K562 (cell line): ENCODE data around the gene MBP. TPM values are rescaled to one million over a fixed set of nuclear protein-coding genes. Genes with fewer than 3 reads are reported as not detected.
"Not testable (repeated sequence)": the region's sequence is repeated elsewhere in the genome, so short reads cannot be mapped to it uniquely, and the experiment has no call there.

Source experiments
- ATAC-seq: fragments of 200-7000 bp; cut with Tn5 transposase; 3 replicates; pipeline ENCODE4 v1.9.1; 2020; ENCODE audit warnings: moderate library complexity
- BruUV-seq: library from RNA; stranded (reverse); fragments of 400-500 nt; replicated peaks from 2 replicates; lab custom pipeline; 2021; lab: Mats Ljungman, UMichigan
- CTCF ChIA-PET: fragments of 300-600 bp; formaldehyde crosslinking; extraction: SDS; loops from one replicate; lab custom pipeline; 2021; ENCODE audit warnings: low intra/inter-chr PET ratio; lab: Yijun Ruan, JAX
- POLR2A ChIA-PET: fragments of 300-600, 350-650 bp; sonication (Branson Sonifier 250); formaldehyde crosslinking; extraction: SDS; loops from one replicate; lab custom pipeline; 2021; ENCODE audit warnings: antibody characterized with exemption, inconsistent platforms; lab: Yijun Ruan, JAX
- DNase-seq, 4 experiments: peaks; one replicate each; pipeline versions ENCODE4 v3.0.0 to v3.0.0-alpha.2; 2011 to 2018; ENCODE audit warnings: low spot score in 3 of 4, mixed read lengths in 3 of 4; ENCODE audit errors: extremely low read depth in 1 of 4
- FAIRE-seq: peaks from 2 replicates; lab custom pipeline; 2011; peaks lifted over from hg19 to GRCh38; lab: Jason Lieb, UNC
- H2AFZ ChIP-seq: 2 replicates; pipeline ENCODE4 v1.6.0; 2011; ENCODE audit warnings: low read depth, low read length, control low read depth, inconsistent platforms
- H3K27ac ChIP-seq: fragments of 200-600 bp; 3 replicates; pipeline ENCODE4 v1.8.0; 2011; ENCODE audit warnings: low read depth, mild to moderate bottlenecking, control low read depth, inconsistent platforms, low read length, moderate library complexity, mixed read lengths; ENCODE audit errors: extremely low read depth
- H3K27me3 ChIP-seq, 2 experiments: fragments of 300-600 bp in 1 of 2; 2 replicates in 1 of 2; 3 replicates in 1 of 2; pipeline versions ENCODE4 v1.6.0 to v1.8.0; 2011; ENCODE audit warnings: inconsistent platforms in 2 of 2, low read length in 2 of 2, mild to moderate bottlenecking in 1 of 2, mixed read lengths in 1 of 2, moderate library complexity in 1 of 2; ENCODE audit not compliant: control insufficient read depth in 2 of 2, insufficient read depth in 2 of 2
- H3K36me3 ChIP-seq: fragments of 300-600 bp; 3 replicates; pipeline ENCODE4 v1.8.0; 2011; ENCODE audit warnings: mild to moderate bottlenecking, low read length, inconsistent platforms; ENCODE audit not compliant: control insufficient read depth, insufficient read depth
- H3K4me1 ChIP-seq, 2 experiments: fragments of 200-600 bp in 1 of 2; replicated peaks in 1 of 2; 2 replicates in 1 of 2; 3 replicates in 1 of 2; pipeline versions ENCODE4 v1.5.1 to v1.8.0; 2011; ENCODE audit warnings: inconsistent platforms in 2 of 2, low read length in 2 of 2, mild to moderate bottlenecking in 1 of 2, mixed read lengths in 1 of 2, moderate library complexity in 1 of 2; ENCODE audit not compliant: control insufficient read depth in 2 of 2, insufficient read depth in 2 of 2
- H3K4me2 ChIP-seq: 2 replicates; pipeline ENCODE4 v1.6.1; 2011; ENCODE audit warnings: low read length, control low read depth, inconsistent platforms, mixed read lengths; ENCODE audit not compliant: insufficient read depth
- H3K4me3 ChIP-seq: fragments of 200-600 bp; sonication (generic), shearing (Covaris generic); 2 replicates; pipeline ENCODE4 v1.5.1; 2016; ENCODE audit warnings: control low read depth, inconsistent platforms
- H3K79me2 ChIP-seq: fragments of 200-600 bp; 3 replicates; pipeline ENCODE4 v1.8.0; 2011; ENCODE audit warnings: low read length, inconsistent platforms; ENCODE audit not compliant: control insufficient read depth, insufficient read depth
- H3K9ac ChIP-seq, 2 experiments: 2 replicates each; pipeline versions ENCODE4 v1.6.0 to v1.6.1; 2011; ENCODE audit warnings: low read depth in 2 of 2, low read length in 2 of 2, control low read depth in 1 of 2, inconsistent platforms in 1 of 2, mild to moderate bottlenecking in 1 of 2, mixed read lengths in 1 of 2; ENCODE audit not compliant: insufficient read depth in 1 of 2
- H3K9me1 ChIP-seq: one replicate; pipeline ENCODE4 v1.6.0; 2011; ENCODE audit warnings: inconsistent platforms, mild to moderate bottlenecking, low read length, moderate library complexity; ENCODE audit not compliant: control insufficient read depth, insufficient read depth
- H3K9me3 ChIP-seq: replicated peaks from 2 replicates; pipeline ENCODE4 v1.5.1; 2011; ENCODE audit warnings: low read depth, low read length, inconsistent platforms; ENCODE audit not compliant: control insufficient read depth, insufficient read depth
- H4K20me1 ChIP-seq: replicated peaks from 2 replicates; pipeline ENCODE4 v1.6.1; 2011; ENCODE audit warnings: low read length, inconsistent platforms, mixed read lengths; ENCODE audit not compliant: control insufficient read depth, insufficient read depth
- BCOR ChIP-seq: fragments of 450-650 bp; IDR thresholded peaks from 2 replicates; pipeline ENCODE4 v1.6.1; 2016
- E2F4 ChIP-seq: sonication (generic); formaldehyde crosslinking; IDR thresholded peaks from 2 replicates; pipeline ENCODE4 v1.8.0; 2022; ENCODE audit warnings: mild to moderate bottlenecking, low read depth, missing genetic modification reagents
- HDAC1 ChIP-seq, 2 experiments: fragments of 450-650 bp; IDR thresholded peaks; 2 replicates each; pipeline ENCODE4 v1.6.1; 2016 to 2017; ENCODE audit warnings: inconsistent platforms in 1 of 2, mild to moderate bottlenecking in 1 of 2, moderate library complexity in 1 of 2
- WGBS: fragments of 100-300 bp; shearing (Covaris generic); methylation state at CpG from one replicate; pipeline ENCODE4 v1.1.6; 2016; ENCODE audit warnings: low coverage, mixed read lengths; ENCODE audit not compliant: insufficient coverage; ENCODE audit errors: missing lambda C conversion rate; 5-methylcytosine and 5-hydroxymethylcytosine counted together
- in situ Hi-C: fragments of 300-500 bp; cut with MboI; formaldehyde crosslinking; loops from 4 replicates; pipeline ENCODE4 v1.15.0; 2018; ENCODE audit warnings: inconsistent platforms, mixed read lengths
- intact Hi-C: fragments of 100-400 bp; cut with micrococcal nuclease; formaldehyde crosslinking; loops from 2 replicates; pipeline ENCODE4 v1.14.2; 2022
- polyA plus RNA-seq, 8 experiments: library from polyadenylated mRNA; depleted of rRNA in 4 of 8; stranded (reverse) in 5 of 8; unstranded in 3 of 8; fragments of >200 nt; fragmentation: Nextera tagmentation in 2 of 8; fragmentation: Illumina TruSeq in 1 of 8; extraction: Ambion mirVana in 2 of 8; extraction: Trizol in 1 of 8; gene quantifications; 2 replicates each; pipeline versions ENCODE4 v1.2.1 to v1.2.3, GENCODE V29; 2011 to 2014; ENCODE audit warnings: inconsistent platforms in 1 of 8, missing spikeins in 1 of 8
- total RNA-seq, 7 experiments: library from RNA; depleted of rRNA in 6 of 7; stranded (reverse); fragments of >200 nt in 6 of 7; fragmentation: Illumina TruSeq in 2 of 7; extraction: Trizol in 2 of 7; gene quantifications; 2 replicates each; pipeline versions ENCODE4 v1.2.1 to v1.2.3, GENCODE V29; 2011 to 2021; ENCODE audit warnings: low replicate concordance in 1 of 7

MBP gene
- total and polyA plus RNA-seq, 9 of the 15 experiments (the other 6 are each of a cell fraction or from before 2014, with no cell fraction given): 0.09 TPM; not detected in 8

- CTCF ChIA-PET: no interaction called here
These were observed 184.2 kb downstream of the MBP start for GRCh38 chr18:76948345-76948744.

GRCh38 chr18:76944346-76944745 is 188.2 kb downstream of the MBP start:
- POLR2A ChIA-PET: not testable (repeated sequence)

More at GRCh38 chr18:76948345-76948744, 184.2 kb downstream of the MBP start:
- Histone ChIP-seq H3K4me1 (peaks cover 0 to 3% of the 10 kb centered on the region in 2 experiments; a peak in 3 of 5 replicates), H3K4me3 (no peak overlapping the region), H3K79me2 (no peaks in the 10 kb centered on the region), H2AFZ (no peak overlapping the region), H3K9me1 (no peaks in the 10 kb centered on the region), H3K27ac (no peak overlapping the region), H3K4me2 (no peak overlapping the region), H3K36me3 (no peaks in the 10 kb centered on the region), H3K27me3 (no peaks in the 10 kb centered on the region), H4K20me1 (no peaks in the 10 kb centered on the region), H3K9ac (no peak overlapping the region), H3K9me3 (no peaks in the 10 kb centered on the region)
- WGBS: 86% methylated on average over 7 of the region's 8 CpGs
- no peak for ATAC-seq
- intact Hi-C loops (no loop called here), in situ Hi-C loops (no loop called here)
- no peak for FAIRE-seq
- no TSS peak for BruUV-seq
- DNase-seq: no peak
- POLR2A ChIA-PET: no interaction called here
- TF ChIP-seq E2F4 (CRISPR knock-in tag) (no peak), HDAC1 (IDR thresholded peaks at IDR 0.05) (no peak), BCOR (no peak)

More at GRCh38 chr18:76944346-76944745, 188.2 kb downstream of the MBP start:
- H4K20me1 ChIP-seq, H3K9ac ChIP-seq, DNase-seq, ATAC-seq, H3K27me3 ChIP-seq, H3K9me3 ChIP-seq, H3K27ac ChIP-seq, H3K4me3 ChIP-seq, FAIRE-seq, intact Hi-C loops, H3K4me1 ChIP-seq, H3K36me3 ChIP-seq, H3K79me2 ChIP-seq, BruUV-seq, H2AFZ ChIP-seq, H3K9me1 ChIP-seq, in situ Hi-C loops, CTCF ChIA-PET, H3K4me2 ChIP-seq: not testable (repeated sequence)
- WGBS: 94% methylated on average over 7 of the region's 8 CpGs
